HEK293 (cell line): Measurements from ENCODE around the gene FLT3LG.

ENCODE experiments used
- GLIS1 ChIP-seq: fragments of 450-650 bp; formaldehyde crosslinking; IDR thresholded peaks from 2 replicates; pipeline ENCODE4 v1.5.1; 2016; ENCODE audit warnings: missing biosample characterization, missing genetic modification characterization
- KLF16 ChIP-seq: fragments of 450-650 bp; formaldehyde crosslinking; IDR thresholded peaks from 2 replicates; pipeline ENCODE4 v1.5.1; 2017; ENCODE audit warnings: missing biosample characterization, missing genetic modification characterization
- SP7 ChIP-seq: fragments of 450-650 bp; formaldehyde crosslinking; IDR thresholded peaks from 2 replicates; pipeline ENCODE4 v1.5.1; 2016; ENCODE audit warnings: missing biosample characterization, missing genetic modification characterization
- TCF7L2 ChIP-seq: IDR thresholded peaks from 2 replicates; pipeline ENCODE4 v1.6.1; 2011; ENCODE audit warnings: low read depth, mild to moderate bottlenecking, inconsistent platforms, low read length, moderate library complexity, borderline replicate concordance
- TRIM28 ChIP-seq: IDR thresholded peaks from 2 replicates; pipeline ENCODE4 v1.6.1; 2011; ENCODE audit warnings: low read length, control low read depth, borderline replicate concordance
- YY1 ChIP-seq: fragments of 450-650 bp; formaldehyde crosslinking; IDR thresholded peaks from 2 replicates; pipeline ENCODE4 v1.5.1; 2018; ENCODE audit warnings: missing biosample characterization, missing genetic modification characterization
- ZNF184 ChIP-seq: fragments of 450-650 bp; IDR thresholded peaks from 2 replicates; pipeline ENCODE4 v1.5.1; 2018; ENCODE audit warnings: missing biosample characterization, mild to moderate bottlenecking, missing genetic modification characterization
- ZNF211 ChIP-seq: fragments of 450-650 bp; formaldehyde crosslinking; IDR thresholded peaks from 2 replicates; pipeline ENCODE4 v1.5.1; 2016; ENCODE audit warnings: low read depth, missing biosample characterization, missing genetic modification characterization
- ZNF404 ChIP-seq: fragments of 450-650 bp; formaldehyde crosslinking; IDR thresholded peaks from 2 replicates; pipeline ENCODE4 v1.5.1; 2017; ENCODE audit warnings: missing biosample characterization, missing genetic modification characterization
- ZNF530 ChIP-seq: fragments of 450-650 bp; formaldehyde crosslinking; IDR thresholded peaks from 2 replicates; pipeline ENCODE4 v1.5.1; 2016; ENCODE audit warnings: low read depth, missing biosample characterization, missing genetic modification characterization
- ZNF610 ChIP-seq: fragments of 450-650 bp; formaldehyde crosslinking; IDR thresholded peaks from 2 replicates; pipeline ENCODE4 v1.5.1; 2016; ENCODE audit warnings: missing biosample characterization, missing genetic modification characterization, borderline replicate concordance
- ZNF626 ChIP-seq: fragments of 450-650 bp; sonication (Bioruptor Pico); formaldehyde crosslinking; IDR thresholded peaks from 2 replicates; pipeline ENCODE4 v1.5.1; 2018; ENCODE audit warnings: missing biosample characterization, missing genetic modification characterization, inconsistent platforms
- ZNF654 ChIP-seq: fragments of 450-650 bp; formaldehyde crosslinking; IDR thresholded peaks from 2 replicates; pipeline ENCODE4 v1.5.1; 2016; ENCODE audit warnings: low read depth, missing biosample characterization, missing genetic modification characterization
- ZXDB ChIP-seq: fragments of 450-650 bp; formaldehyde crosslinking; IDR thresholded peaks from 2 replicates; pipeline ENCODE4 v1.5.1; 2016; ENCODE audit warnings: missing biosample characterization, missing genetic modification characterization
- TF ChIP-seq, protein P1 (sequence below): fragments of 450-650 bp; formaldehyde crosslinking; optimal IDR thresholded peaks from 2 replicates; pipeline ENCODE3; 2016; ENCODE audit warnings: missing biosample characterization, mild to moderate bottlenecking, missing genetic modification characterization
- TF ChIP-seq, protein P2 (sequence below): fragments of 450-650 bp; formaldehyde crosslinking; IDR thresholded peaks from 2 replicates; pipeline ENCODE4 v1.5.1; 2016; ENCODE audit warnings: missing biosample characterization, missing genetic modification characterization
- TF ChIP-seq, protein P3 (sequence below): fragments of 450-650 bp; formaldehyde crosslinking; IDR thresholded peaks from 2 replicates; pipeline ENCODE4 v1.5.1; 2016; ENCODE audit warnings: missing biosample characterization, missing genetic modification characterization, low read depth
- TF ChIP-seq, protein P4 (sequence below): fragments of 450-650 bp; formaldehyde crosslinking; IDR thresholded peaks from 2 replicates; pipeline ENCODE4 v1.5.1; 2016; ENCODE audit warnings: missing biosample characterization, missing genetic modification characterization
- TF ChIP-seq, protein P5 (sequence below): fragments of 450-650 bp; formaldehyde crosslinking; IDR thresholded peaks from 2 replicates; pipeline ENCODE4 v1.5.1; 2016; ENCODE audit warnings: missing biosample characterization, missing genetic modification characterization
- TF ChIP-seq, protein P6 (sequence below): fragments of 450-650 bp; formaldehyde crosslinking; IDR thresholded peaks from 2 replicates; pipeline ENCODE4 v1.5.1; 2016; ENCODE audit warnings: missing biosample characterization, missing genetic modification characterization
- TF ChIP-seq, protein P7 (sequence below): fragments of 450-650 bp; formaldehyde crosslinking; IDR thresholded peaks from 2 replicates; pipeline ENCODE4 v1.5.1; 2016; ENCODE audit warnings: missing biosample characterization, missing genetic modification characterization, low read depth

The FLT3LG gene

DNA sequence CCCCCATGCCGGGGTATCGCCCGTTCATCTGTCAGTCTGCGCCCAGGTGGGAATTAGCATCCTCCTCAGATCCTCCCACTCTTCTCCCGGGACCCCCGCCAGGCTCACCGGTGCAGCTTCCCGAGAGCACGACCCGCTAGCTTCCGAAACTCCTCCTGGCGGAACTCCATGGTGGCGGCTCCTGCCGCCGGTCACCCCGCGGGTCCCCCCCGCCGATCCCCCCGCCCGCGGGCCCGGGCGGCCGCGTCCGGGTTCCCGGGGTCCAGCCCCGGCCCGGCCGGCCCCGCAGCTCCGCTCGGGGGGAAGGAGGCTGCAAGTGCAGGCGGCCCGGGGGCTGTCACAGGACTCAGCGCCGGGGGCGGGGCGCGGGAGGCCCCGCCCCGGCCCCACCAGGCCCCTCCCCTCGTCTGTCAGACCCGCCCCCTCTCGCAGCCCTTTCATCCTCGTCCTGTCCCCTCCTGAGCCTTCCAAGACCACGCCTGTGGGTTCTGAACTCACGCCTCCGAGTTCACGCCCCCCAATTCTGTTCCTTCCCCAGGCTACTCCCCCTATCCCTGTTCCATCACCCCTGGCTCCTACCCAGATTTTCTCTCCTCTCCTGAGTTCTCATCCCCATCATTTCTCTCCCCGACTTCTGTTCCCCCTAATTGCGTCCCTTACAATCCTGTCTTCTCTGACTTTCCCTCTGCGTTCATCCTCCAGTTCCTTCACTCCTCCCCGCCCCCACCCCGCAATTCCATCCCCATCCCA is 32.6 kb upstream of the FLT3LG start, which contains the start of gene SLC17A7 (continued):
- no peak for TF ChIP-seq TCF7L2
- TF ChIP-seq ZNF610 (tag by site-specific recombination) = no peak
- no peak for TF ChIP-seq ZNF211 (tag by site-specific recombination)
- TF ChIP-seq, protein P1, sequence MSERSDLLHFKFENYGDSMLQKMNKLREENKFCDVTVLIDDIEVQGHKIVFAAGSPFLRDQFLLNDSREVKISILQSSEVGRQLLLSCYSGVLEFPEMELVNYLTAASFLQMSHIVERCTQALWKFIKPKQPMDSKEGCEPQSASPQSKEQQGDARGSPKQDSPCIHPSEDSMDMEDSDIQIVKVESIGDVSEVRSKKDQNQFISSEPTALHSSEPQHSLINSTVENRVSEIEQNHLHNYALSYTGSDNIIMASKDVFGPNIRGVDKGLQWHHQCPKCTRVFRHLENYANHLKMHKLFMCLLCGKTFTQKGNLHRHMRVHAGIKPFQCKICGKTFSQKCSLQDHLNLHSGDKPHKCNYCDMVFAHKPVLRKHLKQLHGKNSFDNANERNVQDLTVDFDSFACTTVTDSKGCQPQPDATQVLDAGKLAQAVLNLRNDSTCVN (tag by site-specific recombination) = no peak
- TF ChIP-seq, protein P2, sequence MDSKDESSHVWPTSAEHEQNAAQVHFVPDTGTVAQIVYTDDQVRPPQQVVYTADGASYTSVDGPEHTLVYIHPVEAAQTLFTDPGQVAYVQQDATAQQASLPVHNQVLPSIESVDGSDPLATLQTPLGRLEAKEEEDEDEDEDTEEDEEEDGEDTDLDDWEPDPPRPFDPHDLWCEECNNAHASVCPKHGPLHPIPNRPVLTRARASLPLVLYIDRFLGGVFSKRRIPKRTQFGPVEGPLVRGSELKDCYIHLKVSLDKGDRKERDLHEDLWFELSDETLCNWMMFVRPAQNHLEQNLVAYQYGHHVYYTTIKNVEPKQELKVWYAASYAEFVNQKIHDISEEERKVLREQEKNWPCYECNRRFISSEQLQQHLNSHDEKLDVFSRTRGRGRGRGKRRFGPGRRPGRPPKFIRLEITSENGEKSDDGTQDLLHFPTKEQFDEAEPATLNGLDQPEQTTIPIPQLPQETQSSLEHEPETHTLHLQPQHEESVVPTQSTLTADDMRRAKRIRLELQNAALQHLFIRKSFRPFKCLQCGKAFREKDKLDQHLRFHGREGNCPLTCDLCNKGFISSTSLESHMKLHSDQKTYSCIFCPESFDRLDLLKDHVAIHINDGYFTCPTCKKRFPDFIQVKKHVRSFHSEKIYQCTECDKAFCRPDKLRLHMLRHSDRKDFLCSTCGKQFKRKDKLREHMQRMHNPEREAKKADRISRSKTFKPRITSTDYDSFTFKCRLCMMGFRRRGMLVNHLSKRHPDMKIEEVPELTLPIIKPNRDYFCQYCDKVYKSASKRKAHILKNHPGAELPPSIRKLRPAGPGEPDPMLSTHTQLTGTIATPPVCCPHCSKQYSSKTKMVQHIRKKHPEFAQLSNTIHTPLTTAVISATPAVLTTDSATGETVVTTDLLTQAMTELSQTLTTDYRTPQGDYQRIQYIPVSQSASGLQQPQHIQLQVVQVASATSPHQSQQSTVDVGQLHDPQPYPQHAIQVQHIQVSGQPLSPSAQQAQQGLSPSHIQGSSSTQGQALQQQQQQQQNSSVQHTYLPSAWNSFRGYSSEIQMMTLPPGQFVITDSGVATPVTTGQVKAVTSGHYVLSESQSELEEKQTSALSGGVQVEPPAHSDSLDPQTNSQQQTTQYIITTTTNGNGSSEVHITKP (tag by site-specific recombination) = peak; percentile 55
- TF ChIP-seq, protein P3, sequence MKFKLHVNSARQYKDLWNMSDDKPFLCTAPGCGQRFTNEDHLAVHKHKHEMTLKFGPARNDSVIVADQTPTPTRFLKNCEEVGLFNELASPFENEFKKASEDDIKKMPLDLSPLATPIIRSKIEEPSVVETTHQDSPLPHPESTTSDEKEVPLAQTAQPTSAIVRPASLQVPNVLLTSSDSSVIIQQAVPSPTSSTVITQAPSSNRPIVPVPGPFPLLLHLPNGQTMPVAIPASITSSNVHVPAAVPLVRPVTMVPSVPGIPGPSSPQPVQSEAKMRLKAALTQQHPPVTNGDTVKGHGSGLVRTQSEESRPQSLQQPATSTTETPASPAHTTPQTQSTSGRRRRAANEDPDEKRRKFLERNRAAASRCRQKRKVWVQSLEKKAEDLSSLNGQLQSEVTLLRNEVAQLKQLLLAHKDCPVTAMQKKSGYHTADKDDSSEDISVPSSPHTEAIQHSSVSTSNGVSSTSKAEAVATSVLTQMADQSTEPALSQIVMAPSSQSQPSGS (tag by site-specific recombination) = no peak
- TF ChIP-seq ZNF530 (tag by site-specific recombination) = no peak
- no peak for TF ChIP-seq ZNF626 (tag by site-specific recombination)
- TF ChIP-seq ZNF654 (tag by site-specific recombination) = no peak
- TF ChIP-seq GLIS1 (tag by site-specific recombination) = 0 out of 2 replicates have a peak, but pooled peaks have one; percentile 1
- 0 out of 2 replicates have a peak, but pooled peaks have one; percentile 16 for TF ChIP-seq SP7 (tag by site-specific recombination)
- peak; percentile 23; the same call in 1 of the 2 replicates for TF ChIP-seq ZXDB (tag by site-specific recombination)
- no peak for TF ChIP-seq ZNF184
- TF ChIP-seq, protein P4, sequence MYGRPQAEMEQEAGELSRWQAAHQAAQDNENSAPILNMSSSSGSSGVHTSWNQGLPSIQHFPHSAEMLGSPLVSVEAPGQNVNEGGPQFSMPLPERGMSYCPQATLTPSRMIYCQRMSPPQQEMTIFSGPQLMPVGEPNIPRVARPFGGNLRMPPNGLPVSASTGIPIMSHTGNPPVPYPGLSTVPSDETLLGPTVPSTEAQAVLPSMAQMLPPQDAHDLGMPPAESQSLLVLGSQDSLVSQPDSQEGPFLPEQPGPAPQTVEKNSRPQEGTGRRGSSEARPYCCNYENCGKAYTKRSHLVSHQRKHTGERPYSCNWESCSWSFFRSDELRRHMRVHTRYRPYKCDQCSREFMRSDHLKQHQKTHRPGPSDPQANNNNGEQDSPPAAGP (tag by site-specific recombination) = no peak; the same call in 1 of the 2 replicates
- TF ChIP-seq, protein P5, sequence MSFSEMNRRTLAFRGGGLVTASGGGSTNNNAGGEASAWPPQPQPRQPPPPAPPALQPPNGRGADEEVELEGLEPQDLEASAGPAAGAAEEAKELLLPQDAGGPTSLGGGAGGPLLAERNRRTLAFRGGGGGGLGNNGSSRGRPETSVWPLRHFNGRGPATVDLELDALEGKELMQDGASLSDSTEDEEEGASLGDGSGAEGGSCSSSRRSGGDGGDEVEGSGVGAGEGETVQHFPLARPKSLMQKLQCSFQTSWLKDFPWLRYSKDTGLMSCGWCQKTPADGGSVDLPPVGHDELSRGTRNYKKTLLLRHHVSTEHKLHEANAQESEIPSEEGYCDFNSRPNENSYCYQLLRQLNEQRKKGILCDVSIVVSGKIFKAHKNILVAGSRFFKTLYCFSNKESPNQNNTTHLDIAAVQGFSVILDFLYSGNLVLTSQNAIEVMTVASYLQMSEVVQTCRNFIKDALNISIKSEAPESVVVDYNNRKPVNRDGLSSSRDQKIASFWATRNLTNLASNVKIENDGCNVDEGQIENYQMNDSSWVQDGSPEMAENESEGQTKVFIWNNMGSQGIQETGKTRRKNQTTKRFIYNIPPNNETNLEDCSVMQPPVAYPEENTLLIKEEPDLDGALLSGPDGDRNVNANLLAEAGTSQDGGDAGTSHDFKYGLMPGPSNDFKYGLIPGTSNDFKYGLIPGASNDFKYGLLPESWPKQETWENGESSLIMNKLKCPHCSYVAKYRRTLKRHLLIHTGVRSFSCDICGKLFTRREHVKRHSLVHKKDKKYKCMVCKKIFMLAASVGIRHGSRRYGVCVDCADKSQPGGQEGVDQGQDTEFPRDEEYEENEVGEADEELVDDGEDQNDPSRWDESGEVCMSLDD (tag by site-specific recombination) = peak; percentile 61; the same call in 1 of the 2 replicates
- TF ChIP-seq, protein P6, sequence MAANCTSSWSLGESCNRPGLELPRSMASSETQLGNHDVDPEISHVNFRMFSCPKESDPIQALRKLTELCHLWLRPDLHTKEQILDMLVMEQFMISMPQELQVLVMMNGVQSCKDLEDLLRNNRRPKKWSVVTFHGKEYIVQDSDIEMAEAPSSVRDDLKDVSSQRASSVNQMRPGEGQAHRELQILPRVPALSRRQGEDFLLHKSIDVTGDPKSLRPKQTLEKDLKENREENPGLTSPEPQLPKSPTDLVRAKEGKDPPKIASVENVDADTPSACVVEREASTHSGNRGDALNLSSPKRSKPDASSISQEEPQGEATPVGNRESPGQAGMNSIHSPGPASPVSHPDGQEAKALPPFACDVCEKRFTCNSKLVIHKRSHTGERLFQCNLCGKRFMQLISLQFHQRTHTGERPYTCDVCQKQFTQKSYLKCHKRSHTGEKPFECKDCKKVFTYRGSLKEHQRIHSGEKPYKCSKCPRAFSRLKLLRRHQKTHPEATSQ = no peak
- TF ChIP-seq, protein P7, sequence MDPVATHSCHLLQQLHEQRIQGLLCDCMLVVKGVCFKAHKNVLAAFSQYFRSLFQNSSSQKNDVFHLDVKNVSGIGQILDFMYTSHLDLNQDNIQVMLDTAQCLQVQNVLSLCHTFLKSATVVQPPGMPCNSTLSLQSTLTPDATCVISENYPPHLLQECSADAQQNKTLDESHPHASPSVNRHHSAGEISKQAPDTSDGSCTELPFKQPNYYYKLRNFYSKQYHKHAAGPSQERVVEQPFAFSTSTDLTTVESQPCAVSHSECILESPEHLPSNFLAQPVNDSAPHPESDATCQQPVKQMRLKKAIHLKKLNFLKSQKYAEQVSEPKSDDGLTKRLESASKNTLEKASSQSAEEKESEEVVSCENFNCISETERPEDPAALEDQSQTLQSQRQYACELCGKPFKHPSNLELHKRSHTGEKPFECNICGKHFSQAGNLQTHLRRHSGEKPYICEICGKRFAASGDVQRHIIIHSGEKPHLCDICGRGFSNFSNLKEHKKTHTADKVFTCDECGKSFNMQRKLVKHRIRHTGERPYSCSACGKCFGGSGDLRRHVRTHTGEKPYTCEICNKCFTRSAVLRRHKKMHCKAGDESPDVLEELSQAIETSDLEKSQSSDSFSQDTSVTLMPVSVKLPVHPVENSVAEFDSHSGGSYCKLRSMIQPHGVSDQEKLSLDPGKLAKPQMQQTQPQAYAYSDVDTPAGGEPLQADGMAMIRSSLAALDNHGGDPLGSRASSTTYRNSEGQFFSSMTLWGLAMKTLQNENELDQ (tag by site-specific recombination) = no peak
- no peak for TF ChIP-seq TRIM28
- peak; percentile 80 for TF ChIP-seq KLF16 (tag by site-specific recombination)
- no peak for TF ChIP-seq YY1 (tag by site-specific recombination)
- TF ChIP-seq ZNF404 (tag by site-specific recombination) = no peak
